Smooth muscle cell (in vitro differentiated cells): Measurements from ENCODE around the gene CD81. TPM values are rescaled to one million over a fixed set of nuclear protein-coding genes. Genes with fewer than 3 reads are reported as not detected.

ENCODE experiments used
- DNase-seq: peaks from one replicate; lab custom pipeline; 2025; ENCODE audit not compliant: unreplicated experiment; lab: John Stamatoyannopoulos, UW
- H2AFZ ChIP-seq: fragments of 200-600 bp; sonication (generic); 2 replicates; pipeline ENCODE4 v1.6.0; 2016; ENCODE audit warnings: antibody characterized with exemption, low read depth, mild to moderate bottlenecking
- H3F3A ChIP-seq: fragments of 200-600 bp; sonication (generic); 2 replicates; pipeline ENCODE4 v1.6.0; 2017; ENCODE audit warnings: antibody characterized with exemption, low read depth
- H3K27ac ChIP-seq: fragments of 200-600 bp; sonication (generic); 2 replicates; pipeline ENCODE4 v1.5.1; 2016; ENCODE audit warnings: low read depth, mild to moderate bottlenecking
- H3K27me3 ChIP-seq: fragments of 200-600 bp; sonication (generic); 2 replicates; pipeline ENCODE4 v1.6.1; 2016; ENCODE audit warnings: low read depth, mild to moderate bottlenecking
- H3K36me3 ChIP-seq: fragments of 200-600 bp; sonication (generic); 2 replicates; pipeline ENCODE4 v1.5.1; 2016; ENCODE audit warnings: low read depth
- H3K4me1 ChIP-seq: fragments of 200-600 bp; sonication (generic); 2 replicates; pipeline ENCODE4 v1.5.1; 2016; ENCODE audit warnings: low read depth
- H3K4me2 ChIP-seq: fragments of 200-600 bp; sonication (generic); 2 replicates; pipeline ENCODE4 v1.6.0; 2016; ENCODE audit warnings: mild to moderate bottlenecking
- H3K4me3 ChIP-seq: fragments of 200-600 bp; sonication (generic); 2 replicates; pipeline ENCODE4 v1.5.1; 2016; ENCODE audit warnings: mild to moderate bottlenecking
- H3K79me2 ChIP-seq: fragments of 200-600 bp; sonication (generic); 2 replicates; pipeline ENCODE4 v1.6.0; 2016; ENCODE audit warnings: low read depth, mild to moderate bottlenecking
- H3K9ac ChIP-seq: fragments of 200-600 bp; sonication (generic); 2 replicates; pipeline ENCODE4 v1.6.0; 2016; ENCODE audit warnings: low read depth
- H3K9me3 ChIP-seq: fragments of 200-600 bp; sonication (generic); replicated peaks from 2 replicates; pipeline ENCODE4 v1.5.1; 2016; ENCODE audit warnings: low read depth
- H4K20me1 ChIP-seq: fragments of 200-600 bp; sonication (generic); 2 replicates; pipeline ENCODE4 v1.6.0; 2016; ENCODE audit warnings: low read depth
- CTCF ChIP-seq: fragments of 200-600 bp; sonication (generic); IDR thresholded peaks from 2 replicates; pipeline ENCODE4 v1.5.1; 2017; ENCODE audit warnings: borderline replicate concordance, mild to moderate bottlenecking, antibody characterized with exemption; ENCODE audit not compliant: insufficient read depth, poor library complexity, severe bottlenecking
- WGBS: methylation state at CpG from one replicate; pipeline ENCODE4 v1.1.7; 2016; ENCODE audit warnings: low lambda C conversion rate; 5-methylcytosine and 5-hydroxymethylcytosine counted together
- polyA plus RNA-seq: library from polyadenylated mRNA; unstranded; fragments of >200 nt; fragmentation: Nextera tagmentation; extraction: Ambion mirVana; gene quantifications from 2 replicates; pipeline ENCODE4 v1.2.1, GENCODE V29; 2016
- total RNA-seq: library from RNA; depleted of rRNA; stranded (reverse); fragments of >200 nt; gene quantifications from 2 replicates; pipeline ENCODE4 v1.2.3, GENCODE V29; 2014

CD81 gene
- total and polyA plus RNA-seq, 2 experiments from 2014 or later, result 191 to 519 TPM

GRCh38 chr11:2366733-2367132, 10.4 kb upstream of the CD81 start:
- no peaks in the 10 kb centered on the region for H3K36me3 ChIP-seq
- DNase-seq, result no peak
- WGBS, result 94% methylated on average over 7 of the region's 7 CpGs
- H3K4me2 ChIP-seq, result no peak overlapping the region
- H3K27ac ChIP-seq, result no peak overlapping the region
- no peaks in the 10 kb centered on the region for H3K9me3 ChIP-seq
- H3K27me3 ChIP-seq, result no peaks in the 10 kb centered on the region
- H4K20me1 ChIP-seq, result no peaks in the 10 kb centered on the region
- no peaks in the 10 kb centered on the region for H3F3A ChIP-seq
- H3K9ac ChIP-seq, result no peak overlapping the region
- no peak overlapping the region for H3K4me3 ChIP-seq
- no peak overlapping the region for H2AFZ ChIP-seq
- H3K79me2 ChIP-seq, result no peaks in the 10 kb centered on the region
- no peaks in the 10 kb centered on the region for H3K4me1 ChIP-seq
- TF ChIP-seq CTCF, result no peak

- no peak overlapping the region for H2AFZ ChIP-seq
- no peak overlapping the region for H3K9ac ChIP-seq
- H3K4me2 ChIP-seq, result no peak overlapping the region
- no peaks in the 10 kb centered on the region for H3K36me3 ChIP-seq
- H4K20me1 ChIP-seq, result no peaks in the 10 kb centered on the region
- H3K79me2 ChIP-seq, result no peaks in the 10 kb centered on the region
- H3K4me3 ChIP-seq, result no peak overlapping the region
- H3K27ac ChIP-seq, result no peak overlapping the region
- WGBS, result 92% methylated on average over 17 of the region's 17 CpGs
- no peaks in the 10 kb centered on the region for H3K4me1 ChIP-seq
- H3F3A ChIP-seq, result no peaks in the 10 kb centered on the region
- DNase-seq, result no peak
- no peaks in the 10 kb centered on the region for H3K27me3 ChIP-seq
- TF ChIP-seq CTCF, result no peak
- no peaks in the 10 kb centered on the region for H3K9me3 ChIP-seq
These were observed 9.6 kb upstream of the CD81 start for GRCh38 chr11:2367266-2368160.

GRCh38 chr11:2368178-2368850, 8.8 kb upstream of the CD81 start:
- H3K79me2 ChIP-seq, result no peaks in the 10 kb centered on the region
- H3K9ac ChIP-seq, result no peak overlapping the region
- H2AFZ ChIP-seq, result no peak overlapping the region
- no peaks in the 10 kb centered on the region for H3K4me1 ChIP-seq
- H4K20me1 ChIP-seq, result no peaks in the 10 kb centered on the region
- no peak overlapping the region for H3K4me2 ChIP-seq
- no peaks in the 10 kb centered on the region for H3K9me3 ChIP-seq
- no peak overlapping the region for H3K27ac ChIP-seq
- no peaks in the 10 kb centered on the region for H3F3A ChIP-seq
- no peak for DNase-seq
- no peaks in the 10 kb centered on the region for H3K36me3 ChIP-seq
- no peaks in the 10 kb centered on the region for H3K27me3 ChIP-seq
- no peak for TF ChIP-seq CTCF
- no peak overlapping the region for H3K4me3 ChIP-seq
- 97% methylated on average over 7 of the region's 7 CpGs for WGBS
